Activated T-cell treated with anti-CD3 and anti-CD28 coated beads, Interleukin-2, amount 50 U/mL, for 72 hours (primary cell): Measurements from ENCODE around the gene JAGN1. TPM values are rescaled to one million over a fixed set of nuclear protein-coding genes. Genes with fewer than 3 reads are reported as not detected.
"Not testable (repeated sequence)": the region's sequence is repeated elsewhere in the genome, so short reads cannot be mapped to it uniquely, and the experiment has no call there.

Experiments
- ATAC-seq, 2 donors: fragments of 150-1000 bp; cut with Tn5 transposase; replicated peaks in 1 of 2; 2 replicates each; pipeline ENCODE4 v1.10.0; 2021; ENCODE audit warnings: moderate library complexity in 2 of 2, mild to moderate bottlenecking in 1 of 2
- DNase-seq, 2 donors: peaks; one replicate each; pipeline ENCODE4 v3.0.0; 2021 to 2022; ENCODE audit warnings: mixed read lengths in 1 of 2
- H3K27ac Mint-ChIP-seq: one replicate; pipeline ENCODE4 v1.8.0; 2022; ENCODE audit warnings: mild to moderate bottlenecking, moderate library complexity, mixed read lengths
- H3K27me3 Mint-ChIP-seq: one replicate; pipeline ENCODE4 v1.8.0; 2022; ENCODE audit warnings: low read depth, mixed read lengths
- H3K36me3 Mint-ChIP-seq, 2 donors: one replicate each; pipeline ENCODE4 v1.8.0; 2022; ENCODE audit warnings: mixed read lengths in 2 of 2, mild to moderate bottlenecking in 1 of 2; ENCODE audit not compliant: insufficient read depth in 2 of 2
- H3K4me1 Mint-ChIP-seq: one replicate; pipeline ENCODE4 v1.8.0; 2022; ENCODE audit warnings: low read depth, mixed read lengths
- H3K4me3 Mint-ChIP-seq, 2 donors: one replicate each; pipeline ENCODE4 v1.8.0; 2022; ENCODE audit warnings: mild to moderate bottlenecking in 2 of 2, mixed read lengths in 2 of 2, moderate library complexity in 2 of 2
- H3K9me3 Mint-ChIP-seq, 2 donors: one replicate each; pipeline ENCODE4 v1.8.0; 2022; ENCODE audit warnings: mixed read lengths in 2 of 2
- total RNA-seq, 2 donors: library from RNA; stranded (reverse); gene quantifications; one replicate each; pipeline ENCODE4 v1.2.3, GENCODE V29; 2022

Gene JAGN1
- total RNA-seq, 2 donors from 2014 or later: 34.6 to 39.4 TPM

GRCh38 chr3:9859530-9860025, 30.8 kb upstream of the JAGN1 start:
- Mint-ChIP-seq H3K36me3 (no peaks in the 10 kb centered on the region), H3K4me1 (no peaks in the 10 kb centered on the region), H3K9me3 (no peaks in the 10 kb centered on the region), H3K4me3 (no peak overlapping the region), H3K27me3 (no peaks in the 10 kb centered on the region), H3K27ac (no peak overlapping the region)
- no peak for DNase-seq
- ATAC-seq: no peak

- ATAC-seq (no peak), DNase-seq (no peak)
- no peaks in the 10 kb centered on the region for H3K9me3 Mint-ChIP-seq
- H3K4me3 Mint-ChIP-seq: no peak overlapping the region
- no peaks in the 10 kb centered on the region for H3K27me3 Mint-ChIP-seq
- H3K27ac Mint-ChIP-seq: no peak overlapping the region
- no peaks in the 10 kb centered on the region for H3K36me3 Mint-ChIP-seq
- H3K4me1 Mint-ChIP-seq: no peaks in the 10 kb centered on the region
Observed at GRCh38 chr3:9861201-9861600, 29.2 kb upstream of the JAGN1 start.

GRCh38 chr3:9861626-9862130, 28.7 kb upstream of the JAGN1 start:
- DNase-seq: no peak
- ATAC-seq: no peak
- no peak overlapping the region for H3K4me3 Mint-ChIP-seq
- H3K36me3 Mint-ChIP-seq: no peaks in the 10 kb centered on the region
- H3K4me1 Mint-ChIP-seq: no peaks in the 10 kb centered on the region
- no peak overlapping the region for H3K27ac Mint-ChIP-seq
- no peaks in the 10 kb centered on the region for H3K27me3 Mint-ChIP-seq
- H3K9me3 Mint-ChIP-seq: no peaks in the 10 kb centered on the region

DNA sequence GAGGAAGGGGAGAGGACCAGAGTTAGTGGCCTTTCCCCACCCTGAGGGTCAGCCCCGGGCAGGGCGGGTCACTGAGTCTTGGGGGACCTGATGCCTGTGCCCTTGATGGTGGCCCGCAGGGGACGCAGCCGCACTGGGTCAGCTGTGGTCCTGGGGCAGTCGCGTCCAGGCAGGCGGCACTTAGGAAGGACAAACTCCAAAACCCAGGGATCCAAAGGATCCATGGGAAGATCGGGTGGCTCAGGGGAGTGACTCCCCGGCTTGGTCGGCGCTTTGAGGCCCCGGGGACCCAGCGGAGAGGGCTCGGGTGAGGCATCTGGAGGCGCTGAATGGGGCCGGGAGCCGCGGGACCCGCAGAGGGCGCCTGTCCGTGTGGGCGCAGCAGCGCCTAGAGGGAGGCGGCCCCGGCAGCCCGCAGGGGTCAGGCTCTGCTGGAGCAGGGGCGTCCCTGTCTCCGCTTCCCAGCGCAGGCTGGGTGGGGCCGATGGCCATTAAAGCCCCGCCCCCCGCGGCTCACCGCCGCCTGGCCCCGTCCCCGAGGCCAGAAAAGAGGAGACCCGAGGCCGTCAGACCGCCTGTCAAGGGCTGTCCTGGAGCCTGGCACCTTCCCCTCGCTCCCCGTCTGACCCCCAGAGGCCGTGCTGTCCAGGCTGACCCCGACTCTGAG, 27.9 kb upstream of the JAGN1 start:
- Mint-ChIP-seq H3K36me3 (no peaks in the 10 kb centered on the region), H3K4me1 (no peaks in the 10 kb centered on the region), H3K4me3 (peak overlapping the region; percentile 25 to 56), H3K27ac (no peak overlapping the region), H3K9me3 (no peaks in the 10 kb centered on the region), H3K27me3 (no peaks in the 10 kb centered on the region)
- ATAC-seq (peak; percentile 88 to 89), DNase-seq (peak; percentile 40 to 51)

DNA sequence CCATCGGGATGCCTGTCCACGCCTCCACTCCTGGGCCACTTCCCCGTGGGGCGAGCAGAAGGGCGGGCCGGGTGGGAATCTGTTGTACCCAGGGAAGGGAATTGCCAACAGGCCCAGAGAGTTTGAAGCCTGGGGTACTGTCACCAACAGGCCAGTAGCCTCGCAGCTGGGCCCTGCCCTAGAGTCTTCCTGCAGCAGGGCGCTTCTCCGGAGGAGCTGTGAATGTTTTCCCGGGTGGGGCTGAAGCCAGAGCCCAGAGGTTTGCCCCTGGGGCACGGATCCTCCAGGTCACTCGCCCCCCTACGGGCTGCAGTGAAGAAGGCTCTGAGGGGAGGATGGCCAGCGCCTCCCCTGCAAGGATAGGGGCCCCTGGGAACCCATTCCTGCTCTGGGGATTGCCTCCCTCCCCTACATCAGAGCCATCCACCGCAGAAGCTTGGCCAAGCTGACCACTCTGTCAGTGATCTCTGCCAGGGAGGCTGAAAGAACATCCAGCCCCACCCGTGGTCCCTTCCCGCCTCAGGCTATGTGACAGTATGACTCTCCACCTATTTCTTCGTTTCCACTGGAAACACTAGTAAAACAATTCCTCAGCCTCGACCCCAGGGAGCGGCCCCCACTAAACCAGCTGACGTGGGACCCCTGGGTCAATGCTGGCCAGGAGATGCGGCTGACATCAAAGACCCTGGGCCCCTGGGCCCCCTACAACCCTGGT, 27.2 kb upstream of the JAGN1 start:
- no peaks in the 10 kb centered on the region for H3K27me3 Mint-ChIP-seq
- DNase-seq (no peak), ATAC-seq (no peak)
- no peaks in the 10 kb centered on the region for H3K4me1 Mint-ChIP-seq
- H3K4me3 Mint-ChIP-seq: peak overlapping the region in 1 of 2 donors; percentile 32
- H3K36me3 Mint-ChIP-seq: no peaks in the 10 kb centered on the region
- no peaks in the 10 kb centered on the region for H3K9me3 Mint-ChIP-seq
- H3K27ac Mint-ChIP-seq: no peak overlapping the region

DNA sequence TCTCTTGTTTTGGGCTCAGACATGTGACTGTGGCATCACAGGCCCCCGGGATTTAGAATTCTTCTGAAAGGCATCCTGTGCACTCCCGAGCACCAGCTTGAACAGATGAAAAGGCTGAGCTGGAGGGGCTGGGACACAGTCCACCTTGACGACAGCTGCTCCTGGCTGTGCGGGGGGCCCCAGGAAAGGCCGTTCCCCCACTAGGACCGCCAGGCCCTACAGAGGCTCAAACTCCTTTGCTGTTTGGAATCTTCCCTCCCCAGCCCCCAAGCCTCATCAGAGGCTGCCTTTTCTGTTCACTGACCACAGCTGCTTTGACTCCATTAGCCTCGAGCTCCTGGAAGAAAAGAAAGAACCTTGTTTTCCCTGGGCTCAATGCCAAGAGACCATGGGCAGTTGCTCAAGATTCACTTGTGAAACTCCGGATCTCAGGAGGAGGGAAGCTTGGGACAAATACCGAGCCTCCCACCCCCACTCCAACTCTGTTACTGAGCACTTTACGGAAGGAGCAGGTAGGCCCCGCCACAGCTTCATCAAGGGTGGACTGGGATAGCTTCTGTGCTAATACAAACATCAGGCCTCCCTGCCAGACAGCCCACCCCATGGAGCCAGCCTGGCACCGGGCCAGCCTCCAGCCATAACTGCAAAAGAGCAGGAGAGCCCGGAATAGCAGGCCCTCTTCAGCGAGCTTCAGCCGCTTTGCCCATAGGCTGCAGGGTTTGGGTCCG, 26.0 kb upstream of the JAGN1 start:
- Mint-ChIP-seq H3K27me3 (no peaks in the 10 kb centered on the region), H3K36me3 (no peaks in the 10 kb centered on the region), H3K4me3 (no peak overlapping the region), H3K4me1 (no peaks in the 10 kb centered on the region), H3K27ac (no peak overlapping the region), H3K9me3 (no peaks in the 10 kb centered on the region)
- ATAC-seq: no peak
- no peak for DNase-seq

DNA sequence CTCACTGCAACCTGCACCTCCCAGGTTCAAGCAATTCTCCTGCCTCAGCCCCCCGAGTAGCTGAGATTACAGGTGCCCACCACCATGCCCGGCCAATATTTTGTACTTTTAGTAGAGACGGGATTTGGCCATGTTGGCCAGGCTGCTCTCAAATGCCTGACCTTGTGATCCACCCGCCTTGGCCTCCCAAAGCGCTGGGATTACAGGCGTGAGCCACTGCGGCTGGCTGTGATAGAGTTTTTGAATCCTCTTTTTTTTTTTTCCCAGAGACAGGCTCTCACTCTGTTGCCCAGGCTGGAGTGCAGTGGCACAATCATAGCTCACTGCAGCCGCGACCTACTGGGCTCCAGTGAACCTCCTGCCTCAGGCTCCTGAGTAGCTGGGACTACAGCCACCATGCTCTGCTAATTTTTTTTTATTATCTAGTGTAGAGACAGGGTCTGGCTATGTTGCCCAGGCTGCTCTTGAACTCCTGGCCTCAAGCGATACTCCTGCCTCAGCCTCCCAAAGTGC, 25.2 kb upstream of the JAGN1 start:
- not testable (repeated sequence) for H3K27me3 Mint-ChIP-seq, DNase-seq, H3K4me3 Mint-ChIP-seq, H3K4me1 Mint-ChIP-seq, H3K36me3 Mint-ChIP-seq, H3K9me3 Mint-ChIP-seq, ATAC-seq, H3K27ac Mint-ChIP-seq

DNA sequence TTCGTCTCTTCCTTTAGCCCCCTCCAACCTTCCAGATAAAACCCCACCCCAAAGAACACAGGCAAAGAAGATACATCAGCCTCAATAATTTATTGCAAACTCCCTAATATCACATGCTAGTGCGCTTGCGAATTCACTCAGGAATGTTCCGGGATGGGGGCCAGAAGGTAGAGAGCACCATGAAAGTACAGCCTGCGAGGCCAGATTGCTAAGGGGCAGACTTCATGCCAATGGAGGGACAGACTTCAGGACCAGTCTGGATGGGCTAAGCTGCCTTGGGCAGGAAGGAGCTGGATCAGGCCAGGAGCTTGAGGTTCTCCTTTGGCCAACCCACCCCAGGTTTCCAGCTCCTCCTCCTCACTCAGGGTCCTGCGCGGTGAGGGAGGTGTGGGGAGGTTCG, 23.8 kb upstream of the JAGN1 start:
- Mint-ChIP-seq H3K9me3 (no peaks in the 10 kb centered on the region), H3K27ac (no peak overlapping the region), H3K4me3 (no peak overlapping the region), H3K36me3 (no peaks in the 10 kb centered on the region), H3K27me3 (no peaks in the 10 kb centered on the region), H3K4me1 (no peaks in the 10 kb centered on the region)
- no peak for ATAC-seq
- DNase-seq: no peak

DNA sequence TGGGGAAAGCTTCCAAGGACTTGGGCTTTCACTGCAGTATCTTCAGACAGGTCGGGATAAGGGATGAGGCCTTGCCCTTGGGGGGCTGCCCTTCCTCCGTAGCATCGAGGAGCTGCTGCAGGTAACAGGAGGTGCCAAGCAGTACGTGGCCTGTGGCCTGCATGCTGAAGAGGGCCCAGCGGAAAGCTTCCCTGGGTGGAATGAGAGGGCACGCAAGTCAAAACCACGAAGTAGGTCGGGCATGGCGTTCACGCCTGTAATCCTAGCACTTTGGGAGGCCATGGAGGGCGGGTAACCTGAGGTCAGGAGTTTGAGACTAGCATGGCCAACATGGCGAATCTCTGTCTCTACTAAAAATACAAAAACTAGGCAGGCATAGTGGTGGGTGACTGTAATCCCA, 23.3 kb upstream of the JAGN1 start:
- H3K36me3 Mint-ChIP-seq: no peaks in the 10 kb centered on the region
- H3K4me1 Mint-ChIP-seq: no peaks in the 10 kb centered on the region
- no peaks in the 10 kb centered on the region for H3K9me3 Mint-ChIP-seq
- no peaks in the 10 kb centered on the region for H3K27me3 Mint-ChIP-seq
- DNase-seq: no peak
- ATAC-seq: no peak
- no peak overlapping the region for H3K27ac Mint-ChIP-seq
- no peak overlapping the region for H3K4me3 Mint-ChIP-seq

- H3K9me3 Mint-ChIP-seq: no peaks in the 10 kb centered on the region
- DNase-seq (no peak), ATAC-seq (no peak)
- H3K27me3 Mint-ChIP-seq: no peaks in the 10 kb centered on the region
- H3K36me3 Mint-ChIP-seq: no peaks in the 10 kb centered on the region
- H3K4me3 Mint-ChIP-seq: no peak overlapping the region
- H3K27ac Mint-ChIP-seq: no peak overlapping the region
- H3K4me1 Mint-ChIP-seq: no peaks in the 10 kb centered on the region
Observed at GRCh38 chr3:9869955-9870354, 20.5 kb upstream of the JAGN1 start.

GRCh38 chr3:9870978-9871377, 19.4 kb upstream of the JAGN1 start:
- ATAC-seq (no peak), DNase-seq (no peak)
- H3K36me3 Mint-ChIP-seq: no peaks in the 10 kb centered on the region
- no peaks in the 10 kb centered on the region for H3K27me3 Mint-ChIP-seq
- no peaks in the 10 kb centered on the region for H3K4me1 Mint-ChIP-seq
- H3K4me3 Mint-ChIP-seq: no peak overlapping the region
- no peaks in the 10 kb centered on the region for H3K9me3 Mint-ChIP-seq
- no peak overlapping the region for H3K27ac Mint-ChIP-seq

DNA sequence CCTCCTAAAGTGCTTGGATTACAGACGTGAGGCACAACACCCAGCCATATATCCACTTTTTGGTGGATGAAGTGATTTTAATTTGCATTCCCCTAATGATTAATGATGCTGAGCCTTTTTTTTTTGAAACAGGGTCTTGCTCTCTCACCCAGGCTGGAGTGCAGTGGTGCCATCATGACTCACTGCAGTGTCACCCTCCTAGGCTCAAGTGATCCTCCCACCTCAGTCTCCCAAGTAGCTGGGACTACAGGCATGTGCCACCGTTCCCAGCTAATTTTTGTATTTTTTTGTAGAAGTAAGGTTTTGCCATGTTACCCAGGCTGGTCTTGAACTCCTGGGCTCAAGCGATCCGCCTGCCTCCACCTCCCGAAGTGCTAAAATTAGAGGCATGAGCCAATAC, 18.3 kb upstream of the JAGN1 start:
- H3K36me3 Mint-ChIP-seq, H3K27me3 Mint-ChIP-seq, H3K4me1 Mint-ChIP-seq: not testable (repeated sequence)

DNA sequence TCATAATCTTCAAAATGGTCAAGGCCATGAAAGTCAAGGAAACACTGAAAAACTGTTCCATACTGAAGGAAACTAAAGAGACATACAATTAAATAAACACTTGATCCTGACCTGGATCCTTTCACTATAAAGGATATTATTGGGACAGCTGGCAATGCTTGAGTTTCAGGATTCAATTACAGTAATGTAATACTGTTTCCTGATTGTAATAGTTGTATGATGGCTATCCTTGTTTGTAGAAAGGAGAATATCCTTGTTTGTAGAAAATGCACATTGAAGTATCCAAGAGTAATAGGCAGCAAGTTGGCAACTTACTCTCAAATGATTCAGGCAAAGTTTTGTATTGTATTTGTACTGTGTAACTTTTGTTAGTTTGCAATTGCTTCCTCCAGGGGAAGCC, 15.0 kb upstream of the JAGN1 start:
- Mint-ChIP-seq H3K9me3 (no peaks in the 10 kb centered on the region), H3K4me1 (no peaks in the 10 kb centered on the region), H3K4me3 (no peak overlapping the region), H3K27me3 (no peaks in the 10 kb centered on the region), H3K27ac (no peak overlapping the region), H3K36me3 (no peaks in the 10 kb centered on the region)
- no peak for ATAC-seq
- DNase-seq: no peak

More for the DNA sequence above, 18.3 kb upstream of the JAGN1 start:
- H3K27ac Mint-ChIP-seq, ATAC-seq, H3K4me3 Mint-ChIP-seq, H3K9me3 Mint-ChIP-seq, DNase-seq: not testable (repeated sequence)
